MCF 10A (cell line): Measurements from ENCODE around the gene IRX2. TPM values are rescaled to one million over a fixed set of nuclear protein-coding genes. Genes with fewer than 3 reads are reported as not detected.

Experiments used
- BruUV-seq: library from RNA; stranded (reverse); fragments of 400-500 nt; replicated peaks from 2 replicates; lab custom pipeline; 2021; lab: Mats Ljungman, UMichigan
- CTCF ChIA-PET: fragments of 300-600 bp; sonication (Branson Sonifier 250); formaldehyde crosslinking; extraction: SDS; loops from one replicate; lab custom pipeline; 2021; ENCODE audit warnings: antibody characterized with exemption, inconsistent platforms; lab: Yijun Ruan, JAX
- POLR2A ChIA-PET: fragments of 300-600, 350-650 bp; sonication (Branson Sonifier 250); formaldehyde crosslinking; extraction: SDS; loops from one replicate; lab custom pipeline; 2020; ENCODE audit warnings: antibody characterized with exemption, inconsistent platforms; lab: Yijun Ruan, JAX
- DNase-seq: peaks from one replicate; pipeline ENCODE4 v3.0.0-alpha.2; 2018; ENCODE audit not compliant: unreplicated experiment
- H3K27ac Mint-ChIP-seq: one replicate; pipeline ENCODE4 v1.8.0; 2022; ENCODE audit warnings: mild to moderate bottlenecking, low read depth, mixed read lengths; ENCODE audit not compliant: unreplicated experiment
- H3K27me3 Mint-ChIP-seq: one replicate; pipeline ENCODE4 v1.8.0; 2022; ENCODE audit warnings: mixed read lengths; ENCODE audit not compliant: insufficient read depth, unreplicated experiment
- H3K36me3 Mint-ChIP-seq: one replicate; pipeline ENCODE4 v1.8.0; 2022; ENCODE audit warnings: mild to moderate bottlenecking, moderate library complexity, mixed read lengths; ENCODE audit not compliant: insufficient read depth, unreplicated experiment
- H3K4me1 Mint-ChIP-seq: one replicate; pipeline ENCODE4 v1.8.0; 2022; ENCODE audit warnings: mixed read lengths; ENCODE audit not compliant: insufficient read depth, unreplicated experiment
- H3K4me3 Mint-ChIP-seq: one replicate; pipeline ENCODE4 v1.8.0; 2022; ENCODE audit warnings: mild to moderate bottlenecking, moderate library complexity, mixed read lengths; ENCODE audit not compliant: unreplicated experiment
- H3K9me3 Mint-ChIP-seq: one replicate; pipeline ENCODE4 v1.8.0; 2022; ENCODE audit warnings: mixed read lengths; ENCODE audit not compliant: unreplicated experiment
- intact Hi-C: fragments of 100-400 bp; cut with micrococcal nuclease; formaldehyde crosslinking; loops from 2 replicates; pipeline ENCODE4 v1.14.1; 2022
- total RNA-seq: library from RNA; stranded (reverse); gene quantifications from 2 replicates; pipeline ENCODE4 v1.2.3, GENCODE V29; 2022
- TF ChIP-seq, protein P1 (sequence below): fragments of 200-600 bp; IDR thresholded peaks from one replicate; pipeline ENCODE4 v1.8.0; 2022; ENCODE audit warnings: antibody characterized with exemption, mild to moderate bottlenecking; ENCODE audit not compliant: unreplicated experiment

The IRX2 gene
- total RNA-seq, 1 experiment from 2014 or later = 43.4 TPM

DNA sequence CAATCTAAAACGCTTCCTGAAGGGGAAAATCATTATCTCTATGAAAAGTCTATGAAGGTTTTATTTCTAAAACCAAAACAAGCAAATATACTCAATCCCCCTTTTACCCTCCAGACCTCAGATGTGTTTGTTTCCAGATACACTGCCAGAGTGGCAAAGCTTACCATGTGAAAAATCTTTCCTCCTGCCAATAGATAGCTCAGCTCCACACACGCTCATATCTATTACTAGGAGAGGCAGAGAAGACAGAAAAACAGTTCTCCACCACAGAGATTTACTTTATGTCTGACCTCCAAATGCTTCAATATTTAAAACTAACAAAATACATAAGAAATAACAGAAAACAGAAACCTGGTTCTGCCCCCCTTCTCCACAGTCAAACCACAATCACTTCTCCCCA, 7.0 kb downstream of the IRX2 start:
- Mint-ChIP-seq H3K4me3 (peak overlapping the region; percentile 82), H3K27ac (peak overlapping the region; percentile 74), H3K9me3 (no peaks in the 10 kb centered on the region), H3K4me1 (peaks cover 32% of the 10 kb centered on the region), H3K36me3 (peaks cover 87% of the 10 kb centered on the region), H3K27me3 (no peaks in the 10 kb centered on the region)
- intact Hi-C loops = loop anchor here (10.0 kb wide), 1 partner anchor 670 kb away; no protein-coding TSS in a partner anchor
- ChIA-PET CTCF (interaction anchor here (0.7 to 2.1 kb wide), 7 partner anchors 9 to 165 kb away, joined by 3 to 7 read pairs (median 3); no protein-coding TSS in a partner anchor), POLR2A (interaction anchor here (0.9 to 2.2 kb wide), 10 partner anchors 8 to 851 kb away, joined by 3 to 14 read pairs (median 4); partner anchors contain the start of gene IRX1)
- TF ChIP-seq, protein P1, sequence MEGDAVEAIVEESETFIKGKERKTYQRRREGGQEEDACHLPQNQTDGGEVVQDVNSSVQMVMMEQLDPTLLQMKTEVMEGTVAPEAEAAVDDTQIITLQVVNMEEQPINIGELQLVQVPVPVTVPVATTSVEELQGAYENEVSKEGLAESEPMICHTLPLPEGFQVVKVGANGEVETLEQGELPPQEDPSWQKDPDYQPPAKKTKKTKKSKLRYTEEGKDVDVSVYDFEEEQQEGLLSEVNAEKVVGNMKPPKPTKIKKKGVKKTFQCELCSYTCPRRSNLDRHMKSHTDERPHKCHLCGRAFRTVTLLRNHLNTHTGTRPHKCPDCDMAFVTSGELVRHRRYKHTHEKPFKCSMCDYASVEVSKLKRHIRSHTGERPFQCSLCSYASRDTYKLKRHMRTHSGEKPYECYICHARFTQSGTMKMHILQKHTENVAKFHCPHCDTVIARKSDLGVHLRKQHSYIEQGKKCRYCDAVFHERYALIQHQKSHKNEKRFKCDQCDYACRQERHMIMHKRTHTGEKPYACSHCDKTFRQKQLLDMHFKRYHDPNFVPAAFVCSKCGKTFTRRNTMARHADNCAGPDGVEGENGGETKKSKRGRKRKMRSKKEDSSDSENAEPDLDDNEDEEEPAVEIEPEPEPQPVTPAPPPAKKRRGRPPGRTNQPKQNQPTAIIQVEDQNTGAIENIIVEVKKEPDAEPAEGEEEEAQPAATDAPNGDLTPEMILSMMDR = no peak
- no peak for DNase-seq
- BruUV-seq = no TSS peak

DNA sequence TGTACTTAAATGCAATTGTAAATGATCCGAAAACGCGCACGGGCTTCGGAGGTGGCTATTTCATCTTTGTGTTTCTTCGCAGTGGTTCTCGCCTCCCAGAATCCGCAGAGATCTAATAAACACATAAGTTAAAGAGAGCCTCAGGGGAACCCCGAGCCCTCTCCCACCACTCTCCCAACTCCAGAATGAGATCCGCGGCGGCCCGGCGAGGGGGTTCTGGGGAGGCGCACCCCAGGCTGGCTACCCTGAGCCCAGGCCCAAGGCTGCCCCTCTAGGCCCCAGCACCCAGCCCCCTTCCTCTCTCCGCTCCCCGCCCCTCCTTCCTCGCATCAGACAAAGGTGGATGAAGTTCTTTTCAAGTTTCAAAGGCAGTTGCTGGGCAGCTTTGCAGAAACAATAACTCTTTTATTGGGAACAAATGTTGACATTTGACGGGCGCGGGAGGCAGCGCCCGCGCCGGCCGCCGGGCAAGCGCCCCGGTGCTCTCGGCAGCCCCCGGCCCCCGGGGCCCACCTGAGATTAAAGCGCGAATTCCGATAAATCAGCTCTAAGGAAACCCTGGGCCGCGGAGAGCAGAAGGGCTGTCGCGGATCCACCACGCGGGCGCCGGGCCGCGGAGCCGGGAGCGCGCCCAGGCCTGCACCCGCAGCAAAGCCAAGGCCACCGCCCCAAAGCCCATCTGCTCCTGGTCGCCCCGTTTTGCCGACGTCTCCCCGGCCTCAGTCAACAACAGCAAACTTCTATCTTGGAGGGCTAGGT, 8.4 kb downstream of the IRX2 start:
- Mint-ChIP-seq H3K4me3 (peak overlapping the region; percentile 82), H3K27ac (peak overlapping the region; percentile 69), H3K27me3 (no peaks in the 10 kb centered on the region), H3K36me3 (peaks cover 83% of the 10 kb centered on the region), H3K4me1 (peaks cover 32% of the 10 kb centered on the region), H3K9me3 (no peaks in the 10 kb centered on the region)
- BruUV-seq = no TSS peak
- POLR2A ChIA-PET = interaction anchor here (0.5 to 2.2 kb wide), 9 partner anchors 10 to 1503 kb away, joined by 3 to 14 read pairs (median 4); partner anchors contain the start of gene IRX1
- CTCF ChIA-PET = interaction anchor here (0.6 to 1.2 kb wide), 8 partner anchors 58 to 1957 kb away, joined by 3 to 4 read pairs (median 3); no protein-coding TSS in a partner anchor
- DNase-seq = no peak
- TF ChIP-seq, protein P1 = no peak
- intact Hi-C loops = loop anchor here (10.0 kb wide), 1 partner anchor 668 kb away; no protein-coding TSS in a partner anchor

DNA sequence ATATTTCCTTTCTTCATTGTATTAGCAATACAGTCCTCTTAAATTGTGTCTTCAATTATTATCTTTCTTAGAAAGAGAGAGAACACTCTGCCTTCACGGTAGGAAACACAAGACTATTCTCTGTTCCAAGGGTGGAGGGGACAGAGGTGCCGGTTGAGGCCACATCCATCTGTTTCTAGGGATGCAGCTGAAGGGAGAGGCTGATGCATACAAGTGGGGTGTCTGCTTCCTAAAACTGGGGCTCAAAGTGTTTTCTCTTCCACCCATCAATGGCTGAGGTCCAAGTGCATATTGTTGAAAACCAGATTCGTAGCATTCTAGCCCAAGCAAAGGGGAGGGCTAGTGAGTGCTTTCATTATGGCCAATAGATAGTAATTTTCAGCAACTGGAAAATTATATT, 9.5 kb downstream of the IRX2 start:
- no peaks in the 10 kb centered on the region for H3K9me3 Mint-ChIP-seq
- H3K27ac Mint-ChIP-seq = no peak overlapping the region
- H3K36me3 Mint-ChIP-seq = peaks cover 74% of the 10 kb centered on the region
- peaks cover 31% of the 10 kb centered on the region for H3K4me1 Mint-ChIP-seq
- intact Hi-C loops = loop anchor here (10.0 kb wide), 1 partner anchor 667 kb away; no protein-coding TSS in a partner anchor
- ChIA-PET POLR2A (interaction anchor here (1.4 to 1.6 kb wide), 2 partner anchors 16 to 55 kb away, joined by 4 to 7 read pairs; no protein-coding TSS in a partner anchor), CTCF (interaction anchor here (1.6 kb wide), 1 partner anchor 163 kb away, joined by 4 read pairs; no protein-coding TSS in a partner anchor)
- BruUV-seq = no TSS peak
- no peak overlapping the region for H3K4me3 Mint-ChIP-seq
- no peaks in the 10 kb centered on the region for H3K27me3 Mint-ChIP-seq
- DNase-seq = no peak
- TF ChIP-seq, protein P1 = no peak
